K562 (cell line): ENCODE results near the gene IRF6. TPM values are rescaled to one million over a fixed set of nuclear protein-coding genes. Genes with fewer than 3 reads are reported as not detected.

ENCODE experiments used
- ELF2 ChIP-seq: fragments of 250-450 bp; sonication (Bioruptor Pico); IDR thresholded peaks from 2 replicates; pipeline ENCODE4 v1.5.0; 2021; ENCODE audit warnings: mild to moderate bottlenecking
- EP400 ChIP-seq: fragments of 450-650 bp; IDR thresholded peaks from 2 replicates; pipeline ENCODE4 v1.6.1; 2017; ENCODE audit warnings: antibody characterized with exemption, mild to moderate bottlenecking, moderate library complexity
- ETV6 ChIP-seq, 3 experiments: fragments of 150-350 bp in 1 of 3; sonication (generic) in 1 of 3; formaldehyde crosslinking in 1 of 3; IDR thresholded peaks; 2 replicates each; pipeline versions ENCODE4 v1.6.1 to v1.8.0; 2014 to 2022; ENCODE audit warnings: borderline replicate concordance in 2 of 3, low read depth in 2 of 3, antibody characterized with exemption in 1 of 3, low read length in 1 of 3, mild to moderate bottlenecking in 1 of 3, missing genetic modification reagents in 1 of 3
- PRMT5 ChIP-seq: sonication (generic); formaldehyde crosslinking; IDR thresholded peaks from 2 replicates; pipeline ENCODE4 v1.5.0; 2020; ENCODE audit warnings: missing genetic modification reagents
- SIRT6 ChIP-seq: IDR thresholded peaks from one replicate; pipeline ENCODE4 v1.6.1; 2012; ENCODE audit warnings: low read depth, mild to moderate bottlenecking, control low read depth, inconsistent platforms, low read length, moderate library complexity
- SREBF2 ChIP-seq: sonication (generic); formaldehyde crosslinking; IDR thresholded peaks from 2 replicates; pipeline ENCODE4 v1.4.0; 2020; ENCODE audit warnings: mild to moderate bottlenecking, missing genetic modification reagents
- ZSCAN29 ChIP-seq: fragments of 450-650 bp; IDR thresholded peaks from 2 replicates; pipeline ENCODE4 v1.6.1; 2017
- polyA plus RNA-seq, 8 experiments: library from polyadenylated mRNA; depleted of rRNA in 4 of 8; stranded (reverse) in 5 of 8; unstranded in 3 of 8; fragments of >200 nt; fragmentation: Nextera tagmentation in 2 of 8; fragmentation: Illumina TruSeq in 1 of 8; extraction: Ambion mirVana in 2 of 8; extraction: Trizol in 1 of 8; gene quantifications; 2 replicates each; pipeline versions ENCODE4 v1.2.1 to v1.2.3, GENCODE V29; 2011 to 2014; ENCODE audit warnings: inconsistent platforms in 1 of 8, missing spikeins in 1 of 8
- total RNA-seq, 7 experiments: library from RNA; depleted of rRNA in 6 of 7; stranded (reverse); fragments of >200 nt in 6 of 7; fragmentation: Illumina TruSeq in 2 of 7; extraction: Trizol in 2 of 7; gene quantifications; 2 replicates each; pipeline versions ENCODE4 v1.2.1 to v1.2.3, GENCODE V29; 2011 to 2021; ENCODE audit warnings: low replicate concordance in 1 of 7
- TF ChIP-seq, protein P1 (sequence below): fragments of 450-650 bp; IDR thresholded peaks from 2 replicates; pipeline ENCODE4 v1.6.1; 2017; ENCODE audit warnings: antibody characterized with exemption, mild to moderate bottlenecking
- TF ChIP-seq, protein P2 (sequence below): fragments of 250-450 bp; sonication (Bioruptor Pico); IDR thresholded peaks from 2 replicates; pipeline ENCODE4 v1.8.0; 2022; ENCODE audit warnings: inconsistent platforms

Gene IRF6
- total and polyA plus RNA-seq, 9 of the 15 experiments (the other 6 are each of a cell fraction or from before 2014, with no cell fraction given): 0.03 to 0.65 (median 0.17) TPM

DNA sequence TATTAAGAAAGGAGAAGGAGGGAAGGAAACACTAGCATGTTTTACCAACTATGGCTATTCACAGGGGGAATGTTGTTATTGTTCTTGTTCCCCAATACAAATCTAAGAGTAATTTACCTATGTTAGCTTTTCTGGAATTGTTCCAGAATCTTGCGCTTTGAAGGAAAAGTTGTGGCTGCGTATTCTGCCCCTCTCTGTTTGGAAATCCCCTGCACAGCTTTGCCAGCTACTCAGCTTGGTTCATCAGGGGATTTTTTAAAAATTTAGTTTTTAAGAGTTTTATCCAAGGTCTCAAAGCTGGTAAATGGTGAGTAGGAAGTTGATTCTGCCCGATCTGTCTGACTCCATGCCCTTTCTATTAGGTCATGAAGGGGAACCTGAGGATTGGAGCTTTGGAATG lies 9.5 kb upstream of the IRF6 start (continued):
- TF ChIP-seq, protein P1, sequence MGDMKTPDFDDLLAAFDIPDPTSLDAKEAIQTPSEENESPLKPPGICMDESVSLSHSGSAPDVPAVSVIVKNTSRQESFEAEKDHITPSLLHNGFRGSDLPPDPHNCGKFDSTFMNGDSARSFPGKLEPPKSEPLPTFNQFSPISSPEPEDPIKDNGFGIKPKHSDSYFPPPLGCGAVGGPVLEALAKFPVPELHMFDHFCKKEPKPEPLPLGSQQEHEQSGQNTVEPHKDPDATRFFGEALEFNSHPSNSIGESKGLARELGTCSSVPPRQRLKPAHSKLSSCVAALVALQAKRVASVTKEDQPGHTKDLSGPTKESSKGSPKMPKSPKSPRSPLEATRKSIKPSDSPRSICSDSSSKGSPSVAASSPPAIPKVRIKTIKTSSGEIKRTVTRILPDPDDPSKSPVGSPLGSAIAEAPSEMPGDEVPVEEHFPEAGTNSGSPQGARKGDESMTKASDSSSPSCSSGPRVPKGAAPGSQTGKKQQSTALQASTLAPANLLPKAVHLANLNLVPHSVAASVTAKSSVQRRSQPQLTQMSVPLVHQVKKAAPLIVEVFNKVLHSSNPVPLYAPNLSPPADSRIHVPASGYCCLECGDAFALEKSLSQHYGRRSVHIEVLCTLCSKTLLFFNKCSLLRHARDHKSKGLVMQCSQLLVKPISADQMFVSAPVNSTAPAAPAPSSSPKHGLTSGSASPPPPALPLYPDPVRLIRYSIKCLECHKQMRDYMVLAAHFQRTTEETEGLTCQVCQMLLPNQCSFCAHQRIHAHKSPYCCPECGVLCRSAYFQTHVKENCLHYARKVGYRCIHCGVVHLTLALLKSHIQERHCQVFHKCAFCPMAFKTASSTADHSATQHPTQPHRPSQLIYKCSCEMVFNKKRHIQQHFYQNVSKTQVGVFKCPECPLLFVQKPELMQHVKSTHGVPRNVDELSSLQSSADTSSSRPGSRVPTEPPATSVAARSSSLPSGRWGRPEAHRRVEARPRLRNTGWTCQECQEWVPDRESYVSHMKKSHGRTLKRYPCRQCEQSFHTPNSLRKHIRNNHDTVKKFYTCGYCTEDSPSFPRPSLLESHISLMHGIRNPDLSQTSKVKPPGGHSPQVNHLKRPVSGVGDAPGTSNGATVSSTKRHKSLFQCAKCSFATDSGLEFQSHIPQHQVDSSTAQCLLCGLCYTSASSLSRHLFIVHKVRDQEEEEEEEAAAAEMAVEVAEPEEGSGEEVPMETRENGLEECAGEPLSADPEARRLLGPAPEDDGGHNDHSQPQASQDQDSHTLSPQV: no peak
- TF ChIP-seq, protein P2, sequence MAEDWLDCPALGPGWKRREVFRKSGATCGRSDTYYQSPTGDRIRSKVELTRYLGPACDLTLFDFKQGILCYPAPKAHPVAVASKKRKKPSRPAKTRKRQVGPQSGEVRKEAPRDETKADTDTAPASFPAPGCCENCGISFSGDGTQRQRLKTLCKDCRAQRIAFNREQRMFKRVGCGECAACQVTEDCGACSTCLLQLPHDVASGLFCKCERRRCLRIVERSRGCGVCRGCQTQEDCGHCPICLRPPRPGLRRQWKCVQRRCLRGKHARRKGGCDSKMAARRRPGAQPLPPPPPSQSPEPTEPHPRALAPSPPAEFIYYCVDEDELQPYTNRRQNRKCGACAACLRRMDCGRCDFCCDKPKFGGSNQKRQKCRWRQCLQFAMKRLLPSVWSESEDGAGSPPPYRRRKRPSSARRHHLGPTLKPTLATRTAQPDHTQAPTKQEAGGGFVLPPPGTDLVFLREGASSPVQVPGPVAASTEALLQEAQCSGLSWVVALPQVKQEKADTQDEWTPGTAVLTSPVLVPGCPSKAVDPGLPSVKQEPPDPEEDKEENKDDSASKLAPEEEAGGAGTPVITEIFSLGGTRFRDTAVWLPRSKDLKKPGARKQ: no peak
- no peak for TF ChIP-seq SIRT6
- no peak for TF ChIP-seq EP400
- no peak for TF ChIP-seq ZSCAN29
- no peak for TF ChIP-seq ETV6 (IDR thresholded peaks at IDR 0.05; ENCODE audit: borderline replicate concordance in 1 of 2, low read depth in 2 of 2, low read length in 1 of 2)
- no peak for TF ChIP-seq ETV6 (CRISPR knock-in tag; IDR thresholded peaks at IDR 0.05; ENCODE audit: borderline replicate concordance)
- TF ChIP-seq SREBF2: no peak
- TF ChIP-seq PRMT5 (CRISPR knock-in tag): no peak
- TF ChIP-seq ELF2 (CRISPR knock-in tag): no peak
